Measurements from ENCODE around the gene BUB1B.

Gene BUB1B

DNA sequence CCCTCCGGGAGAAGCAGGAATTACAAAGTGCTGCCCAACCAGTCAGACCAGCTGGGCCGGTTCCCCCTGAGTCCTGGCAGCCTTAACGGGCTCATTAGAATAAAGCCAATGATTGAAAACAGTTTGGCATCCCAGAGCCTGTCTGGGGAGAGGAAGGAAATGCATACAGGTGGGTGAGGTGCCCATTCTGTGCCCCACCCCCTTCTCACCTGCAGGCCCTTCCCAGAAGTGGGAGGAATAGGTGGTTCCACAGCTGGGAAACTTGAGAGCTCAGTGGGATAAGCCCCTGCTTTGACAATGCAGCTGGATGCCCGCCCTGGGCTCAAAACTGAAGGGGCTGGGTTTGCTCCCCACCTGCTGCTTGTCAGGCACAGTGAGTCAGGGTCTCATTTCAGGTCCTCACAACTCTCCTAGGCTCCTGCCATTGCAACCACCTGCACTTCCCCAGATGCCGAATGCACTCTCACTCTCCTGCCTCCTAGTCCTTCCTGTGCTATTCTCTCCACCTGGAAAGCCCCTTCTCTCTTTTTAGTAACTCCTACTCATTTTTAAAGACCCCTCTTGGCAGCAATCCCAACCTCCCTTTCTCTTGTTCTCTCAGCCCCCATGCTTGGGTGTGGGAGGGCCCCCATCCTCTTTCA is 5.5 kb upstream of the BUB1B start:
- TF ChIP-seq EZH2 (optimal IDR thresholded peaks at IDR 0.05; ENCODE audit: low read depth, low read length), result no peak
- TF ChIP-seq, protein P1, sequence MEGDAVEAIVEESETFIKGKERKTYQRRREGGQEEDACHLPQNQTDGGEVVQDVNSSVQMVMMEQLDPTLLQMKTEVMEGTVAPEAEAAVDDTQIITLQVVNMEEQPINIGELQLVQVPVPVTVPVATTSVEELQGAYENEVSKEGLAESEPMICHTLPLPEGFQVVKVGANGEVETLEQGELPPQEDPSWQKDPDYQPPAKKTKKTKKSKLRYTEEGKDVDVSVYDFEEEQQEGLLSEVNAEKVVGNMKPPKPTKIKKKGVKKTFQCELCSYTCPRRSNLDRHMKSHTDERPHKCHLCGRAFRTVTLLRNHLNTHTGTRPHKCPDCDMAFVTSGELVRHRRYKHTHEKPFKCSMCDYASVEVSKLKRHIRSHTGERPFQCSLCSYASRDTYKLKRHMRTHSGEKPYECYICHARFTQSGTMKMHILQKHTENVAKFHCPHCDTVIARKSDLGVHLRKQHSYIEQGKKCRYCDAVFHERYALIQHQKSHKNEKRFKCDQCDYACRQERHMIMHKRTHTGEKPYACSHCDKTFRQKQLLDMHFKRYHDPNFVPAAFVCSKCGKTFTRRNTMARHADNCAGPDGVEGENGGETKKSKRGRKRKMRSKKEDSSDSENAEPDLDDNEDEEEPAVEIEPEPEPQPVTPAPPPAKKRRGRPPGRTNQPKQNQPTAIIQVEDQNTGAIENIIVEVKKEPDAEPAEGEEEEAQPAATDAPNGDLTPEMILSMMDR (IDR thresholded peaks at IDR 0.05; ENCODE audit: low read length), result no peak
- no peak for TF ChIP-seq EZH2phosphoT487 (IDR thresholded peaks at IDR 0.05; ENCODE audit: low read length)
- Histone ChIP-seq H4K20me1 (ENCODE audit: insufficient read depth, low read length) (no peaks in the 10 kb centered on the region), H3K9me3 (replicated peaks; ENCODE audit: insufficient read depth, low read length) (no peaks in the 10 kb centered on the region), H3K27ac (ENCODE audit: low read length) (no peak overlapping the region), H2AFZ (ENCODE audit: low read length) (no peak overlapping the region), H3K4me2 (ENCODE audit: low read depth, low read length) (no peak overlapping the region), H3K9ac (ENCODE audit: low read length) (no peak overlapping the region), H3K4me3 (ENCODE audit: low read length) (no peak overlapping the region), H3K9me2 (replicated peaks; ENCODE audit: insufficient read depth, low read length) (no peaks in the 10 kb centered on the region), H3F3A (ENCODE audit: insufficient read depth, low read length) (no peaks in the 10 kb centered on the region), H3K79me2 (ENCODE audit: low read length) (no peaks in the 10 kb centered on the region), H3K4me1 (ENCODE audit: low read length) (peaks cover 10% of the 10 kb centered on the region), H3K27me3 (replicated peaks; ENCODE audit: insufficient read depth, low read length) (no peaks in the 10 kb centered on the region), H3K36me3 (replicated peaks; ENCODE audit: insufficient read depth, low read length) (no peaks in the 10 kb centered on the region)
- no peak for DNase-seq

GRCh38 chr15:40157778-40158447 is 3.0 kb upstream of the BUB1B start:
- Histone ChIP-seq H3K9ac (ENCODE audit: low read length) (no peak overlapping the region), H4K20me1 (ENCODE audit: insufficient read depth, low read length) (no peaks in the 10 kb centered on the region), H3K4me3 (ENCODE audit: low read length) (no peak overlapping the region), H3K27ac (ENCODE audit: low read length) (no peak overlapping the region), H3K4me2 (ENCODE audit: low read depth, low read length) (no peak overlapping the region), H3K9me2 (replicated peaks; ENCODE audit: insufficient read depth, low read length) (no peaks in the 10 kb centered on the region), H3K4me1 (ENCODE audit: low read length) (peaks cover 16% of the 10 kb centered on the region), H3K79me2 (ENCODE audit: low read length) (peaks cover 21% of the 10 kb centered on the region), H2AFZ (ENCODE audit: low read length) (no peak overlapping the region), H3F3A (ENCODE audit: insufficient read depth, low read length) (no peaks in the 10 kb centered on the region), H3K27me3 (replicated peaks; ENCODE audit: insufficient read depth, low read length) (no peaks in the 10 kb centered on the region), H3K9me3 (replicated peaks; ENCODE audit: insufficient read depth, low read length) (no peaks in the 10 kb centered on the region), H3K36me3 (replicated peaks; ENCODE audit: insufficient read depth, low read length) (no peaks in the 10 kb centered on the region)
- no peak for DNase-seq
- no peak for TF ChIP-seq EZH2phosphoT487 (IDR thresholded peaks at IDR 0.05; ENCODE audit: low read length)
- no peak for TF ChIP-seq EZH2 (optimal IDR thresholded peaks at IDR 0.05; ENCODE audit: low read depth, low read length)
- TF ChIP-seq, protein P1 (IDR thresholded peaks at IDR 0.05; ENCODE audit: low read length), result no peak

DNA sequence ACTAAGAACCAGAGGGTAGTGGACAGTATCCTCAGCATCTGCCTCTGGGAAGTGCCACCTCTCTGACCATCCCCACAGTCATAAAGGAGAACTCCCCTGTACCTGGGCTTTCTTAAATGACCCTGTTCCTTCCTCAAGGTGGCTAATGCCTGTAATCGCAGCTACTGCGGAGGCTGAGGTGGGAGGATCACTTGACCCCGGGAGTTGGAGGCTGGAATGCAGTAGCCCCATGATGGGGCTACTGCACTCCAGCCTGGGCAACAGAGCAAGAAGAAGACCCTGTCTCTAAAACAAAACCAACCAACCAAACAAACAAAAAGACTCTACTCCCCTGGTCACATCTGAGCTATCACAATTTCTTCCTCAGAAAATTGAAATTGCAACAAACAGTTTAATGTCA is 848 bp upstream of the BUB1B start:
- no peaks in the 10 kb centered on the region for H3K36me3 ChIP-seq (replicated peaks; ENCODE audit: insufficient read depth, low read length)
- TF ChIP-seq, protein P1 (IDR thresholded peaks at IDR 0.05; ENCODE audit: low read length), result no peak
- TF ChIP-seq EZH2 (optimal IDR thresholded peaks at IDR 0.05; ENCODE audit: low read depth, low read length) (no peak), EZH2phosphoT487 (IDR thresholded peaks at IDR 0.05; ENCODE audit: low read length) (no peak)

More for the DNA sequence above, 848 bp upstream of the BUB1B start:
- no peaks in the 10 kb centered on the region for H4K20me1 ChIP-seq (ENCODE audit: insufficient read depth, low read length)
- peak overlapping the region; percentile 83 for H2AFZ ChIP-seq (ENCODE audit: low read length)
- no peak overlapping the region for H3K27ac ChIP-seq (ENCODE audit: low read length)
- H3K9ac ChIP-seq (ENCODE audit: low read length), result no peak overlapping the region
- no peaks in the 10 kb centered on the region for H3K9me3 ChIP-seq (replicated peaks; ENCODE audit: insufficient read depth, low read length)
- DNase-seq, result no peak
- no peaks in the 10 kb centered on the region for H3F3A ChIP-seq (ENCODE audit: insufficient read depth, low read length)
- H3K9me2 ChIP-seq (replicated peaks; ENCODE audit: insufficient read depth, low read length), result no peaks in the 10 kb centered on the region
- peaks cover 42% of the 10 kb centered on the region for H3K79me2 ChIP-seq (ENCODE audit: low read length)
- peaks cover 23% of the 10 kb centered on the region for H3K4me1 ChIP-seq (ENCODE audit: low read length)
- peak overlapping the region; percentile 80 for H3K4me2 ChIP-seq (ENCODE audit: low read depth, low read length)
- H3K4me3 ChIP-seq (ENCODE audit: low read length), result peak overlapping the region; percentile 90
- H3K27me3 ChIP-seq (replicated peaks; ENCODE audit: insufficient read depth, low read length), result no peaks in the 10 kb centered on the region

Measured in MM.1S (cell line).